HEK293 (cell line): ENCODE data around the gene CEBPB.
A peak's percentile ranks its signal among the peaks of the same experiment; 100 is the strongest.

Experiments
- BCL11A ChIP-seq: fragments of 450-650 bp; formaldehyde crosslinking; IDR thresholded peaks from 2 replicates; pipeline ENCODE4 v1.5.1; 2016; ENCODE audit warnings: low read depth, missing biosample characterization, missing genetic modification characterization
- KLF16 ChIP-seq: fragments of 450-650 bp; formaldehyde crosslinking; IDR thresholded peaks from 2 replicates; pipeline ENCODE4 v1.5.1; 2017; ENCODE audit warnings: missing biosample characterization, missing genetic modification characterization
- REPIN1 ChIP-seq: fragments of 450-650 bp; formaldehyde crosslinking; IDR thresholded peaks from 2 replicates; pipeline ENCODE4 v1.5.1; 2017; ENCODE audit warnings: missing biosample characterization, missing genetic modification characterization, low read depth
- ZBTB20 ChIP-seq: fragments of 450-650 bp; formaldehyde crosslinking; IDR thresholded peaks from 2 replicates; pipeline ENCODE4 v1.5.1; 2016; ENCODE audit warnings: missing biosample characterization, missing genetic modification characterization
- ZNF133 ChIP-seq: fragments of 450-650 bp; formaldehyde crosslinking; IDR thresholded peaks from 2 replicates; pipeline ENCODE4 v1.5.1; 2016; ENCODE audit warnings: missing biosample characterization, missing genetic modification characterization
- ZNF146 ChIP-seq: fragments of 450-650 bp; formaldehyde crosslinking; IDR thresholded peaks from 2 replicates; pipeline ENCODE4 v1.5.1; 2016; ENCODE audit warnings: missing biosample characterization, missing genetic modification characterization
- ZNF16 ChIP-seq: fragments of 450-650 bp; formaldehyde crosslinking; IDR thresholded peaks from 2 replicates; pipeline ENCODE4 v1.5.1; 2016; ENCODE audit warnings: low read depth, missing biosample characterization, missing genetic modification characterization
- ZNF211 ChIP-seq: fragments of 450-650 bp; formaldehyde crosslinking; IDR thresholded peaks from 2 replicates; pipeline ENCODE4 v1.5.1; 2016; ENCODE audit warnings: low read depth, missing biosample characterization, missing genetic modification characterization
- ZNF223 ChIP-seq: fragments of 450-650 bp; formaldehyde crosslinking; IDR thresholded peaks from 2 replicates; pipeline ENCODE4 v1.5.1; 2016; ENCODE audit warnings: missing biosample characterization, missing genetic modification characterization
- ZNF292 ChIP-seq: fragments of 450-650 bp; formaldehyde crosslinking; IDR thresholded peaks from 2 replicates; pipeline ENCODE4 v1.5.1; 2016; ENCODE audit warnings: low read depth, missing biosample characterization, missing genetic modification characterization, borderline replicate concordance
- ZNF560 ChIP-seq: fragments of 450-650 bp; formaldehyde crosslinking; IDR thresholded peaks from 2 replicates; pipeline ENCODE4 v1.5.1; 2017; ENCODE audit warnings: missing biosample characterization, missing genetic modification characterization, borderline replicate concordance
- ZNF701 ChIP-seq: fragments of 450-650 bp; formaldehyde crosslinking; IDR thresholded peaks from 2 replicates; pipeline ENCODE4 v1.5.1; 2016; ENCODE audit warnings: missing biosample characterization, missing genetic modification characterization
- ZNF792 ChIP-seq: fragments of 450-650 bp; formaldehyde crosslinking; IDR thresholded peaks from 2 replicates; pipeline ENCODE4 v1.5.1; 2016; ENCODE audit warnings: missing biosample characterization, missing genetic modification characterization
- ZNF837 ChIP-seq: fragments of 450-650 bp; formaldehyde crosslinking; IDR thresholded peaks from 2 replicates; pipeline ENCODE4 v1.5.1; 2016; ENCODE audit warnings: missing biosample characterization, missing genetic modification characterization
- ZSCAN16 ChIP-seq: fragments of 450-650 bp; formaldehyde crosslinking; IDR thresholded peaks from 2 replicates; pipeline ENCODE4 v1.5.1; 2016; ENCODE audit warnings: missing biosample characterization, missing genetic modification characterization
- TF ChIP-seq, protein P1 (sequence below): fragments of 450-650 bp; formaldehyde crosslinking; IDR thresholded peaks from 2 replicates; pipeline ENCODE4 v1.5.1; 2016; ENCODE audit warnings: missing biosample characterization, missing genetic modification characterization
- TF ChIP-seq, protein P2 (sequence below): IDR thresholded peaks from 2 replicates; pipeline ENCODE4 v1.6.1; 2011; ENCODE audit warnings: mild to moderate bottlenecking, low read depth, low read length, borderline replicate concordance
- TF ChIP-seq, protein P3 (sequence below): fragments of 450-650 bp; formaldehyde crosslinking; IDR thresholded peaks from 2 replicates; pipeline ENCODE4 v1.5.1; 2016; ENCODE audit warnings: missing biosample characterization, missing genetic modification characterization
- TF ChIP-seq, protein P4 (sequence below): fragments of 450-650 bp; formaldehyde crosslinking; IDR thresholded peaks from 2 replicates; pipeline ENCODE4 v1.5.1; 2016; ENCODE audit warnings: missing biosample characterization, missing genetic modification characterization
- TF ChIP-seq, protein P5 (sequence below): fragments of 450-650 bp; formaldehyde crosslinking; IDR thresholded peaks from 2 replicates; pipeline ENCODE4 v1.5.1; 2016; ENCODE audit warnings: missing biosample characterization, missing genetic modification characterization
- TF ChIP-seq, protein P6 (sequence below): fragments of 450-650 bp; formaldehyde crosslinking; IDR thresholded peaks from 2 replicates; pipeline ENCODE4 v1.5.1; 2016; ENCODE audit warnings: missing biosample characterization, missing genetic modification characterization, borderline replicate concordance

CEBPB gene

DNA sequence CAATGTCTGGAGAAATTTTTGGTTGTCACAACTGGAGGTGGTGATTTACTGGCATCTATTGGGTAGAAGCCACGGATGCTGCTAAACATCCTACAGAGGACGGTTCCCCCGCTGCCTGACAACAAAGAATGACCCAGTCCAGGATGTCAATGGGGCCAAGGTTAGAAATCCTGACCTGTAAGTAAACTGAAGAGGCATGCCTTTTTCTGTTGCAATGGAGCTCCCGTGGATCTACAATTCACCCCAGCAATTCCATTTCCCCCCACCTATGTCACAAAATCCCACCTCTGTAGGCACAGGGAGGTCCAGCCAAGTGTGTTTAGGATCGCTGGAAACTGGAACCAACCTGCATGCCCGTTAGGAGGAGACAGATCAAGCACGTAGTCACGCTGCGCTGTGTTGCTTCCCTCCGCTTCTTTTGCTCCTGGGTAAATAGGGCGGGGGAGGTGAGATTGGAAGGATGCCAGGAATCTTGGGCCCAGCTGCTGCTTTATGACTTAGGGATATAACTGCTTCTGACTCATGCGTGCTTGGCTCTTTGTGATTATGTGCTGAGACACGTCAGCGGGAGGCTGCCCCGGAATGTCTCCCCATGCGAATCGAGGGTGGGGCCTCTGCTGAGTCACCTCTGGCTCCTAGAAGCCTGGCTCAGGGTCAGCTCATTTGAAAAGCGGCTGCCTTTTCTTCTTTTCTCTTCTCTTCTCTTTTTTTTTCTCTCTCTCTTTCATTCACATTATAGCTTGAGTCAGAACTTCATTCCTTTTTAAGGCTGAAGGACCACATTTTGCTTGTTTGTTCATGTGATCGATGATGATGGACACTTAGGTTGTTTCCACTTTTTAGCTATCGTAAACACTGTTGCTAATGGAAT, 24.7 kb upstream of the CEBPB start (continued):
- TF ChIP-seq, protein P1, sequence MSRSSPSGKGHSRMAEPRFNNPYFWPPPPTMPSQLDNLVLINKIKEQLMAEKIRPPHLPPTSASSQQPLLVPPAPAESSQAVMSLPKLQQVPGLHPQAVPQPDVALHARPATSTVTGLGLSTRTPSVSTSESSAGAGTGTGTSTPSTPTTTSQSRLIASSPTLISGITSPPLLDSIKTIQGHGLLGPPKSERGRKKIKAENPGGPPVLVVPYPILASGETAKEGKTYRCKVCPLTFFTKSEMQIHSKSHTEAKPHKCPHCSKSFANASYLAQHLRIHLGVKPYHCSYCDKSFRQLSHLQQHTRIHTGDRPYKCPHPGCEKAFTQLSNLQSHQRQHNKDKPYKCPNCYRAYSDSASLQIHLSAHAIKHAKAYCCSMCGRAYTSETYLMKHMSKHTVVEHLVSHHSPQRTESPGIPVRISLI = no peak; the same call in 1 of the 2 replicates
- TF ChIP-seq ZNF560 (tag by site-specific recombination) (no peak), BCL11A (tag by site-specific recombination) (peak; percentile 96), ZNF223 (no peak), ZSCAN16 (tag by site-specific recombination) (no peak; the same call in 1 of the 2 replicates), ZBTB20 (tag by site-specific recombination) (peak; percentile 44; the same call in 1 of the 2 replicates), ZNF133 (tag by site-specific recombination) (no peak), KLF16 (tag by site-specific recombination) (peak; percentile 88), ZNF837 (tag by site-specific recombination) (no peak), ZNF16 (tag by site-specific recombination) (no peak), ZNF292 (no peak), REPIN1 (tag by site-specific recombination) (no peak), ZNF211 (no peak; the same call in 1 of the 2 replicates), ZNF792 (tag by site-specific recombination) (no peak), ZNF146 (tag by site-specific recombination) (0 out of 2 replicates have a peak, but pooled peaks have one; percentile 10), ZNF701 (no peak)
- TF ChIP-seq, protein P2, sequence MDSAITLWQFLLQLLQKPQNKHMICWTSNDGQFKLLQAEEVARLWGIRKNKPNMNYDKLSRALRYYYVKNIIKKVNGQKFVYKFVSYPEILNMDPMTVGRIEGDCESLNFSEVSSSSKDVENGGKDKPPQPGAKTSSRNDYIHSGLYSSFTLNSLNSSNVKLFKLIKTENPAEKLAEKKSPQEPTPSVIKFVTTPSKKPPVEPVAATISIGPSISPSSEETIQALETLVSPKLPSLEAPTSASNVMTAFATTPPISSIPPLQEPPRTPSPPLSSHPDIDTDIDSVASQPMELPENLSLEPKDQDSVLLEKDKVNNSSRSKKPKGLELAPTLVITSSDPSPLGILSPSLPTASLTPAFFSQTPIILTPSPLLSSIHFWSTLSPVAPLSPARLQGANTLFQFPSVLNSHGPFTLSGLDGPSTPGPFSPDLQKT = no peak
- TF ChIP-seq, protein P3, sequence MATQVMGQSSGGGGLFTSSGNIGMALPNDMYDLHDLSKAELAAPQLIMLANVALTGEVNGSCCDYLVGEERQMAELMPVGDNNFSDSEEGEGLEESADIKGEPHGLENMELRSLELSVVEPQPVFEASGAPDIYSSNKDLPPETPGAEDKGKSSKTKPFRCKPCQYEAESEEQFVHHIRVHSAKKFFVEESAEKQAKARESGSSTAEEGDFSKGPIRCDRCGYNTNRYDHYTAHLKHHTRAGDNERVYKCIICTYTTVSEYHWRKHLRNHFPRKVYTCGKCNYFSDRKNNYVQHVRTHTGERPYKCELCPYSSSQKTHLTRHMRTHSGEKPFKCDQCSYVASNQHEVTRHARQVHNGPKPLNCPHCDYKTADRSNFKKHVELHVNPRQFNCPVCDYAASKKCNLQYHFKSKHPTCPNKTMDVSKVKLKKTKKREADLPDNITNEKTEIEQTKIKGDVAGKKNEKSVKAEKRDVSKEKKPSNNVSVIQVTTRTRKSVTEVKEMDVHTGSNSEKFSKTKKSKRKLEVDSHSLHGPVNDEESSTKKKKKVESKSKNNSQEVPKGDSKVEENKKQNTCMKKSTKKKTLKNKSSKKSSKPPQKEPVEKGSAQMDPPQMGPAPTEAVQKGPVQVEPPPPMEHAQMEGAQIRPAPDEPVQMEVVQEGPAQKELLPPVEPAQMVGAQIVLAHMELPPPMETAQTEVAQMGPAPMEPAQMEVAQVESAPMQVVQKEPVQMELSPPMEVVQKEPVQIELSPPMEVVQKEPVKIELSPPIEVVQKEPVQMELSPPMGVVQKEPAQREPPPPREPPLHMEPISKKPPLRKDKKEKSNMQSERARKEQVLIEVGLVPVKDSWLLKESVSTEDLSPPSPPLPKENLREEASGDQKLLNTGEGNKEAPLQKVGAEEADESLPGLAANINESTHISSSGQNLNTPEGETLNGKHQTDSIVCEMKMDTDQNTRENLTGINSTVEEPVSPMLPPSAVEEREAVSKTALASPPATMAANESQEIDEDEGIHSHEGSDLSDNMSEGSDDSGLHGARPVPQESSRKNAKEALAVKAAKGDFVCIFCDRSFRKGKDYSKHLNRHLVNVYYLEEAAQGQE (tag by site-specific recombination) = no peak
- TF ChIP-seq, protein P4, sequence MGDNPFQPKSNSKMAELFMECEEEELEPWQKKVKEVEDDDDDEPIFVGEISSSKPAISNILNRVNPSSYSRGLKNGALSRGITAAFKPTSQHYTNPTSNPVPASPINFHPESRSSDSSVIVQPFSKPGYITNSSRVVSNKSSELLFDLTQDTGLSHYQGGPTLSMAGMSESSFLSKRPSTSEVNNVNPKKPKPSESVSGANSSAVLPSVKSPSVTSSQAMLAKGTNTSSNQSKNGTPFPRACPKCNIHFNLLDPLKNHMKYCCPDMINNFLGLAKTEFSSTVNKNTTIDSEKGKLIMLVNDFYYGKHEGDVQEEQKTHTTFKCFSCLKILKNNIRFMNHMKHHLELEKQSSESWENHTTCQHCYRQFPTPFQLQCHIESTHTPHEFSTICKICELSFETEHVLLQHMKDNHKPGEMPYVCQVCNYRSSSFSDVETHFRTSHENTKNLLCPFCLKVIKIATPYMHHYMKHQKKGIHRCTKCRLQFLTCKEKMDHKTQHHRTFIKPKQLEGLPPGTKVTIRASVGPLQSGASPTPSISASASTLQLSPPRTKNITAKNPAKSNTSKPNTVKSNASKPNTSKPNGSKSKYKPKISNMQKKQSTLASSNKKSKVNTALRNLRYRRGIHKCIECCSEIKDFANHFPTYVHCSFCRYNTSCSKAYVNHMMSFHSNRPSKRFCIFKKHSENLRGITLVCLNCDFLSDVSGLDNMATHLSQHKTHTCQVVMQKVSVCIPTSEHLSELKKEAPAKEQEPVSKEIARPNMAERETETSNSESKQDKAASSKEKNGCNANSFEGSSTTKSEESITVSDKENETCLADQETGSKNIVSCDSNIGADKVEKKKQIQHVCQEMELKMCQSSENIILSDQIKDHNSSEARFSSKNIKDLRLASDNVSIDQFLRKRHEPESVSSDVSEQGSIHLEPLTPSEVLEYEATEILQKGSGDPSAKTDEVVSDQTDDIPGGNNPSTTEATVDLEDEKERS (tag by site-specific recombination) = no peak
- TF ChIP-seq, protein P5, sequence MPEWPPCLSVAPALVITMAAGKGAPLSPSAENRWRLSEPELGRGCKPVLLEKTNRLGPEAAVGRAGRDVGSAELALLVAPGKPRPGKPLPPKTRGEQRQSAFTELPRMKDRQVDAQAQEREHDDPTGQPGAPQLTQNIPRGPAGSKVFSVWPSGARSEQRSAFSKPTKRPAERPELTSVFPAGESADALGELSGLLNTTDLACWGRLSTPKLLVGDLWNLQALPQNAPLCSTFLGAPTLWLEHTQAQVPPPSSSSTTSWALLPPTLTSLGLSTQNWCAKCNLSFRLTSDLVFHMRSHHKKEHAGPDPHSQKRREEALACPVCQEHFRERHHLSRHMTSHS = no peak; the same call in 1 of the 2 replicates
- TF ChIP-seq, protein P6, sequence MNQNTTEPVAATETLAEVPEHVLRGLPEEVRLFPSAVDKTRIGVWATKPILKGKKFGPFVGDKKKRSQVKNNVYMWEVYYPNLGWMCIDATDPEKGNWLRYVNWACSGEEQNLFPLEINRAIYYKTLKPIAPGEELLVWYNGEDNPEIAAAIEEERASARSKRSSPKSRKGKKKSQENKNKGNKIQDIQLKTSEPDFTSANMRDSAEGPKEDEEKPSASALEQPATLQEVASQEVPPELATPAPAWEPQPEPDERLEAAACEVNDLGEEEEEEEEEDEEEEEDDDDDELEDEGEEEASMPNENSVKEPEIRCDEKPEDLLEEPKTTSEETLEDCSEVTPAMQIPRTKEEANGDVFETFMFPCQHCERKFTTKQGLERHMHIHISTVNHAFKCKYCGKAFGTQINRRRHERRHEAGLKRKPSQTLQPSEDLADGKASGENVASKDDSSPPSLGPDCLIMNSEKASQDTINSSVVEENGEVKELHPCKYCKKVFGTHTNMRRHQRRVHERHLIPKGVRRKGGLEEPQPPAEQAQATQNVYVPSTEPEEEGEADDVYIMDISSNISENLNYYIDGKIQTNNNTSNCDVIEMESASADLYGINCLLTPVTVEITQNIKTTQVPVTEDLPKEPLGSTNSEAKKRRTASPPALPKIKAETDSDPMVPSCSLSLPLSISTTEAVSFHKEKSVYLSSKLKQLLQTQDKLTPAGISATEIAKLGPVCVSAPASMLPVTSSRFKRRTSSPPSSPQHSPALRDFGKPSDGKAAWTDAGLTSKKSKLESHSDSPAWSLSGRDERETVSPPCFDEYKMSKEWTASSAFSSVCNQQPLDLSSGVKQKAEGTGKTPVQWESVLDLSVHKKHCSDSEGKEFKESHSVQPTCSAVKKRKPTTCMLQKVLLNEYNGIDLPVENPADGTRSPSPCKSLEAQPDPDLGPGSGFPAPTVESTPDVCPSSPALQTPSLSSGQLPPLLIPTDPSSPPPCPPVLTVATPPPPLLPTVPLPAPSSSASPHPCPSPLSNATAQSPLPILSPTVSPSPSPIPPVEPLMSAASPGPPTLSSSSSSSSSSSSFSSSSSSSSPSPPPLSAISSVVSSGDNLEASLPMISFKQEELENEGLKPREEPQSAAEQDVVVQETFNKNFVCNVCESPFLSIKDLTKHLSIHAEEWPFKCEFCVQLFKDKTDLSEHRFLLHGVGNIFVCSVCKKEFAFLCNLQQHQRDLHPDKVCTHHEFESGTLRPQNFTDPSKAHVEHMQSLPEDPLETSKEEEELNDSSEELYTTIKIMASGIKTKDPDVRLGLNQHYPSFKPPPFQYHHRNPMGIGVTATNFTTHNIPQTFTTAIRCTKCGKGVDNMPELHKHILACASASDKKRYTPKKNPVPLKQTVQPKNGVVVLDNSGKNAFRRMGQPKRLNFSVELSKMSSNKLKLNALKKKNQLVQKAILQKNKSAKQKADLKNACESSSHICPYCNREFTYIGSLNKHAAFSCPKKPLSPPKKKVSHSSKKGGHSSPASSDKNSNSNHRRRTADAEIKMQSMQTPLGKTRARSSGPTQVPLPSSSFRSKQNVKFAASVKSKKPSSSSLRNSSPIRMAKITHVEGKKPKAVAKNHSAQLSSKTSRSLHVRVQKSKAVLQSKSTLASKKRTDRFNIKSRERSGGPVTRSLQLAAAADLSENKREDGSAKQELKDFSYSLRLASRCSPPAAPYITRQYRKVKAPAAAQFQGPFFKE (tag by site-specific recombination) = no peak
